ENCODE data around the gene PLEKHH1.
"Not testable (repeated sequence)": the region's sequence is repeated elsewhere in the genome, so short reads cannot be mapped to it uniquely, and the experiment has no call there.

DNA sequence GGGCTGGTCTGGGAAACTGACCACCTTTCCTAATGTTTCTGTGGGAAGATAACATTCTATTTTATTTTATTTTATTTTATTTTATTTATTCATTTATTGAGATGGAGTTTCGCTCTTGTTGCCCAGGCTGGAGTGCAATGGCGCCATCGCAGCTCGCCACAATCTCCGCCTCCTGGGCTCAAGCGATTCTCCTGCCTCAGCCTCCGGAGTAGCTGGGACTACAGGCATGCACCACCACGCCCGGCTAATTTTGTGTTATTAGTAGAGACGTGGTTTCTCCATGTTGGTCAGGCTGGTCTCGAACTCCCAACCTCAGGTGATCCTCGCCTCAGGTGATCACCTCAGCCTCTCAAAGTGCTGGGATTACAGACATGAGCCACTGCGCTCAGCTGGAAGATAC lies 9.5 kb downstream of the PLEKHH1 start:
- TF ChIP-seq CTCF (IDR thresholded peaks at IDR 0.05; ENCODE audit: insufficient read depth, low read depth, low read length); EZH2 (IDR thresholded peaks at IDR 0.05; ENCODE audit: insufficient read depth, low read length): not testable (repeated sequence)
